ENCODE data around the gene GNRHR. TPM values are rescaled to one million over a fixed set of nuclear protein-coding genes. Genes with fewer than 3 reads are reported as not detected.

GNRHR gene
- total and polyA plus RNA-seq, 2 experiments from 2014 or later = 0.10 TPM; not detected in 1

DNA sequence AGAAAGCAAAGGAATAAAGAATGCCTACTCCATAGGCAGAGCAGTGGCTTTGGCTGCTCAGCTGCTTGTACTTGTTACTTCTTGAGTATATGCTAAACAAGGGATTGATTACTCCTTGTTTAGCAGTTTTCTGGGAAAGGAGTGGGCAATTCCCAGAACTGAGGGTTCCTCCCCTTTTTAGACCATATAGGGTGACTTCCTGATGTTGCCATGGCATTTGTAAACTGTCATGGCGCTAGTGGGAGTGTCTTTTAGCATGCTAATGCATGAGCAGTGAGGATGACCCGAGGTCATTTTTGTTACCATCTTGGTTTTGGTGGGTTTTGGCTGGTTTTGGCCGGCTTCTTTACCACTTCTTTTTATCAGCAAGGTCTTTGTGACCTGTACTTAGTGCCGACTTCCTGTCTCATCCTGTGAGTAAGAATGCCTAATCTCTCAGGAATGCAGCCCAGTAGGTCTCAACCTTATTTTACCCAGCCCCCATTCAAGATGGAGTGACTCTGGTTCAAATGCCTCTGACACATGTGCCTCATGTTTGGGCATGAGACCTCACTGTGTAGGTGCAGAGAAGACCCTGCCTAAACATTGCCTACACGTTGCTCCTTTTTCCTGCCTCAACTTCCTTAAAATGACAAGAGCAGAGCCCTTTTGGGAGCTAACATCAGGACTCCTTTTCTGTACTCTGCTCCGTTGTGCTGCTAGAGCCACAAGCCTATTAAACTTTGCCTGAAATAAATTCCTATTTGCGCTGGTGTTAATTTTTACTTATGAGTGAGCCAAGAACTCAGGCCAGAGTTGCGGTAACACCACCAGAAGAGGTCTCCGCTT lies 32.2 kb downstream of the GNRHR start:
- peaks cover 25% of the 10 kb centered on the region for H3K4me1 Mint-ChIP-seq
- Histone ChIP-seq H3K4me2 (no peak overlapping the region), H2AFZ (no peak overlapping the region), H3F3A (replicated peaks; ENCODE audit: low read depth) (no peaks in the 10 kb centered on the region), H4K20me1 (replicated peaks; ENCODE audit: insufficient read depth) (no peaks in the 10 kb centered on the region), H3K4me1 (ENCODE audit: insufficient read depth) (no peaks in the 10 kb centered on the region), H3K4me3 (no peak overlapping the region), H3K9me2 (ENCODE audit: insufficient read depth) (peaks cover 12% of the 10 kb centered on the region; the same call in 1 of the 2 replicates), H3K27me3 (ENCODE audit: insufficient read depth) (no peaks in the 10 kb centered on the region), H3K79me2 (replicated peaks; ENCODE audit: insufficient read depth) (no peaks in the 10 kb centered on the region), H3K27ac (ENCODE audit: low read depth) (peak overlapping the region; percentile 66), H3K36me3 (ENCODE audit: insufficient read depth) (no peaks in the 10 kb centered on the region)
- no peak for TF ChIP-seq NANOG (IDR thresholded peaks at IDR 0.05; ENCODE audit: borderline replicate concordance)
- TF ChIP-seq CREB1 (CRISPR knock-in tag; IDR thresholded peaks at IDR 0.05; ENCODE audit: low read depth) = peak; percentile 75
- TF ChIP-seq POLR2AphosphoS5 (IDR thresholded peaks at IDR 0.05; ENCODE audit: low read depth) = no peak
- no peak for TF ChIP-seq STAT1 (IDR thresholded peaks at IDR 0.05; ENCODE audit: unreplicated experiment)
- peak; percentile 72 for TF ChIP-seq ZNF331 (CRISPR knock-in tag; IDR thresholded peaks at IDR 0.05; ENCODE audit: low read depth)
- TF ChIP-seq, protein P1, sequence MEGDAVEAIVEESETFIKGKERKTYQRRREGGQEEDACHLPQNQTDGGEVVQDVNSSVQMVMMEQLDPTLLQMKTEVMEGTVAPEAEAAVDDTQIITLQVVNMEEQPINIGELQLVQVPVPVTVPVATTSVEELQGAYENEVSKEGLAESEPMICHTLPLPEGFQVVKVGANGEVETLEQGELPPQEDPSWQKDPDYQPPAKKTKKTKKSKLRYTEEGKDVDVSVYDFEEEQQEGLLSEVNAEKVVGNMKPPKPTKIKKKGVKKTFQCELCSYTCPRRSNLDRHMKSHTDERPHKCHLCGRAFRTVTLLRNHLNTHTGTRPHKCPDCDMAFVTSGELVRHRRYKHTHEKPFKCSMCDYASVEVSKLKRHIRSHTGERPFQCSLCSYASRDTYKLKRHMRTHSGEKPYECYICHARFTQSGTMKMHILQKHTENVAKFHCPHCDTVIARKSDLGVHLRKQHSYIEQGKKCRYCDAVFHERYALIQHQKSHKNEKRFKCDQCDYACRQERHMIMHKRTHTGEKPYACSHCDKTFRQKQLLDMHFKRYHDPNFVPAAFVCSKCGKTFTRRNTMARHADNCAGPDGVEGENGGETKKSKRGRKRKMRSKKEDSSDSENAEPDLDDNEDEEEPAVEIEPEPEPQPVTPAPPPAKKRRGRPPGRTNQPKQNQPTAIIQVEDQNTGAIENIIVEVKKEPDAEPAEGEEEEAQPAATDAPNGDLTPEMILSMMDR (conservative IDR thresholded peaks at IDR 0.05; ENCODE audit: low read depth in 2 of 2) = no peak
- peak; percentile 99 for TF ChIP-seq ZNF114 (CRISPR knock-in tag; IDR thresholded peaks at IDR 0.05)
- TF ChIP-seq EZH2phosphoT487 (IDR thresholded peaks at IDR 0.05; ENCODE audit: unreplicated experiment) = no peak
- no peak for TF ChIP-seq EZH2 (IDR thresholded peaks at IDR 0.05; ENCODE audit: low read depth, unreplicated experiment)
- TF ChIP-seq, protein P2, sequence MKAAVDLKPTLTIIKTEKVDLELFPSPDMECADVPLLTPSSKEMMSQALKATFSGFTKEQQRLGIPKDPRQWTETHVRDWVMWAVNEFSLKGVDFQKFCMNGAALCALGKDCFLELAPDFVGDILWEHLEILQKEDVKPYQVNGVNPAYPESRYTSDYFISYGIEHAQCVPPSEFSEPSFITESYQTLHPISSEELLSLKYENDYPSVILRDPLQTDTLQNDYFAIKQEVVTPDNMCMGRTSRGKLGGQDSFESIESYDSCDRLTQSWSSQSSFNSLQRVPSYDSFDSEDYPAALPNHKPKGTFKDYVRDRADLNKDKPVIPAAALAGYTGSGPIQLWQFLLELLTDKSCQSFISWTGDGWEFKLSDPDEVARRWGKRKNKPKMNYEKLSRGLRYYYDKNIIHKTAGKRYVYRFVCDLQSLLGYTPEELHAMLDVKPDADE (IDR thresholded peaks at IDR 0.05) = no peak; the same call in 1 of the 2 replicates
- no peak for TF ChIP-seq JUNB (IDR thresholded peaks at IDR 0.05; ENCODE audit: unreplicated experiment)
- TF ChIP-seq, protein P3, sequence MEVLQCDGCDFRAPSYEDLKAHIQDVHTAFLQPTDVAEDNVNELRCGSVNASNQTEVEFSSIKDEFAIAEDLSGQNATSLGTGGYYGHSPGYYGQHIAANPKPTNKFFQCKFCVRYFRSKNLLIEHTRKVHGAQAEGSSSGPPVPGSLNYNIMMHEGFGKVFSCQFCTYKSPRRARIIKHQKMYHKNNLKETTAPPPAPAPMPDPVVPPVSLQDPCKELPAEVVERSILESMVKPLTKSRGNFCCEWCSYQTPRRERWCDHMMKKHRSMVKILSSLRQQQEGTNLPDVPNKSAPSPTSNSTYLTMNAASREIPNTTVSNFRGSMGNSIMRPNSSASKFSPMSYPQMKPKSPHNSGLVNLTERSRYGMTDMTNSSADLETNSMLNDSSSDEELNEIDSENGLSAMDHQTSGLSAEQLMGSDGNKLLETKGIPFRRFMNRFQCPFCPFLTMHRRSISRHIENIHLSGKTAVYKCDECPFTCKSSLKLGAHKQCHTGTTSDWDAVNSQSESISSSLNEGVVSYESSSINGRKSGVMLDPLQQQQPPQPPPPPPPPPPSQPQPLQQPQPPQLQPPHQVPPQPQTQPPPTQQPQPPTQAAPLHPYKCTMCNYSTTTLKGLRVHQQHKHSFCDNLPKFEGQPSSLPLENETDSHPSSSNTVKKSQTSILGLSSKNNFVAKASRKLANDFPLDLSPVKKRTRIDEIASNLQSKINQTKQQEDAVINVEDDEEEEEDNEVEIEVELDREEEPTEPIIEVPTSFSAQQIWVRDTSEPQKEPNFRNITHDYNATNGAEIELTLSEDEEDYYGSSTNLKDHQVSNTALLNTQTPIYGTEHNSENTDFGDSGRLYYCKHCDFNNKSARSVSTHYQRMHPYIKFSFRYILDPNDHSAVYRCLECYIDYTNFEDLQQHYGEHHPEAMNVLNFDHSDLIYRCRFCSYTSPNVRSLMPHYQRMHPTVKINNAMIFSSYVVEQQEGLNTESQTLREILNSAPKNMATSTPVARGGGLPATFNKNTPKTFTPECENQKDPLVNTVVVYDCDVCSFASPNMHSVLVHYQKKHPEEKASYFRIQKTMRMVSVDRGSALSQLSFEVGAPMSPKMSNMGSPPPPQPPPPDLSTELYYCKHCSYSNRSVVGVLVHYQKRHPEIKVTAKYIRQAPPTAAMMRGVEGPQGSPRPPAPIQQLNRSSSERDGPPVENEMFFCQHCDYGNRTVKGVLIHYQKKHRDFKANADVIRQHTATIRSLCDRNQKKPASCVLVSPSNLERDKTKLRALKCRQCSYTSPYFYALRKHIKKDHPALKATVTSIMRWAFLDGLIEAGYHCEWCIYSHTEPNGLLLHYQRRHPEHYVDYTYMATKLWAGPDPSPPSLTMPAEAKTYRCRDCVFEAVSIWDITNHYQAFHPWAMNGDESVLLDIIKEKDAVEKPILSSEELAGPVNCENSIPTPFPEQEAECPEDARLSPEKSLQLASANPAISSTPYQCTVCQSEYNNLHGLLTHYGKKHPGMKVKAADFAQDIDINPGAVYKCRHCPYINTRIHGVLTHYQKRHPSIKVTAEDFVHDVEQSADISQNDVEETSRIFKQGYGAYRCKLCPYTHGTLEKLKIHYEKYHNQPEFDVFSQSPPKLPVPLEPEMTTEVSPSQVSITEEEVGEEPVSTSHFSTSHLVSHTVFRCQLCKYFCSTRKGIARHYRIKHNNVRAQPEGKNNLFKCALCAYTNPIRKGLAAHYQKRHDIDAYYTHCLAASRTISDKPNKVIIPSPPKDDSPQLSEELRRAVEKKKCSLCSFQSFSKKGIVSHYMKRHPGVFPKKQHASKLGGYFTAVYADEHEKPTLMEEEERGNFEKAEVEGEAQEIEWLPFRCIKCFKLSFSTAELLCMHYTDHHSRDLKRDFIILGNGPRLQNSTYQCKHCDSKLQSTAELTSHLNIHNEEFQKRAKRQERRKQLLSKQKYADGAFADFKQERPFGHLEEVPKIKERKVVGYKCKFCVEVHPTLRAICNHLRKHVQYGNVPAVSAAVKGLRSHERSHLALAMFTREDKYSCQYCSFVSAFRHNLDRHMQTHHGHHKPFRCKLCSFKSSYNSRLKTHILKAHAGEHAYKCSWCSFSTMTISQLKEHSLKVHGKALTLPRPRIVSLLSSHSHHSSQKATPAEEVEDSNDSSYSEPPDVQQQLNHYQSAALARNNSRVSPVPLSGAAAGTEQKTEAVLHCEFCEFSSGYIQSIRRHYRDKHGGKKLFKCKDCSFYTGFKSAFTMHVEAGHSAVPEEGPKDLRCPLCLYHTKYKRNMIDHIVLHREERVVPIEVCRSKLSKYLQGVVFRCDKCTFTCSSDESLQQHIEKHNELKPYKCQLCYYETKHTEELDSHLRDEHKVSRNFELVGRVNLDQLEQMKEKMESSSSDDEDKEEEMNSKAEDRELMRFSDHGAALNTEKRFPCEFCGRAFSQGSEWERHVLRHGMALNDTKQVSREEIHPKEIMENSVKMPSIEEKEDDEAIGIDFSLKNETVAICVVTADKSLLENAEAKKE (CRISPR knock-in tag; IDR thresholded peaks at IDR 0.05) = peak; percentile 78
- TF ChIP-seq, protein P4, sequence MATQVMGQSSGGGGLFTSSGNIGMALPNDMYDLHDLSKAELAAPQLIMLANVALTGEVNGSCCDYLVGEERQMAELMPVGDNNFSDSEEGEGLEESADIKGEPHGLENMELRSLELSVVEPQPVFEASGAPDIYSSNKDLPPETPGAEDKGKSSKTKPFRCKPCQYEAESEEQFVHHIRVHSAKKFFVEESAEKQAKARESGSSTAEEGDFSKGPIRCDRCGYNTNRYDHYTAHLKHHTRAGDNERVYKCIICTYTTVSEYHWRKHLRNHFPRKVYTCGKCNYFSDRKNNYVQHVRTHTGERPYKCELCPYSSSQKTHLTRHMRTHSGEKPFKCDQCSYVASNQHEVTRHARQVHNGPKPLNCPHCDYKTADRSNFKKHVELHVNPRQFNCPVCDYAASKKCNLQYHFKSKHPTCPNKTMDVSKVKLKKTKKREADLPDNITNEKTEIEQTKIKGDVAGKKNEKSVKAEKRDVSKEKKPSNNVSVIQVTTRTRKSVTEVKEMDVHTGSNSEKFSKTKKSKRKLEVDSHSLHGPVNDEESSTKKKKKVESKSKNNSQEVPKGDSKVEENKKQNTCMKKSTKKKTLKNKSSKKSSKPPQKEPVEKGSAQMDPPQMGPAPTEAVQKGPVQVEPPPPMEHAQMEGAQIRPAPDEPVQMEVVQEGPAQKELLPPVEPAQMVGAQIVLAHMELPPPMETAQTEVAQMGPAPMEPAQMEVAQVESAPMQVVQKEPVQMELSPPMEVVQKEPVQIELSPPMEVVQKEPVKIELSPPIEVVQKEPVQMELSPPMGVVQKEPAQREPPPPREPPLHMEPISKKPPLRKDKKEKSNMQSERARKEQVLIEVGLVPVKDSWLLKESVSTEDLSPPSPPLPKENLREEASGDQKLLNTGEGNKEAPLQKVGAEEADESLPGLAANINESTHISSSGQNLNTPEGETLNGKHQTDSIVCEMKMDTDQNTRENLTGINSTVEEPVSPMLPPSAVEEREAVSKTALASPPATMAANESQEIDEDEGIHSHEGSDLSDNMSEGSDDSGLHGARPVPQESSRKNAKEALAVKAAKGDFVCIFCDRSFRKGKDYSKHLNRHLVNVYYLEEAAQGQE (IDR thresholded peaks at IDR 0.05; ENCODE audit: unreplicated experiment) = no peak
- H3K27ac Mint-ChIP-seq = peak overlapping the region; percentile 91
- H3K27me3 Mint-ChIP-seq (ENCODE audit: insufficient read depth, low read depth, poor library complexity) = peaks cover 2% of the 10 kb centered on the region
- peak; percentile 47 for ATAC-seq
- H3K4me3 Mint-ChIP-seq = no peak overlapping the region
- 0 out of 3 replicates have a peak, but pooled peaks cover 3% of the 10 kb centered on the region for H3K9me3 Mint-ChIP-seq
- H3K36me3 Mint-ChIP-seq (ENCODE audit: low read depth) = peaks cover 27% of the 10 kb centered on the region
- DNase-seq (ENCODE audit: low spot score) = peak; percentile 79

Data from GM23338 (cell line).